Midbrain (tissue), 1 donor: ENCODE data around the gene GANC.
"Not testable (repeated sequence)": the region's sequence is repeated elsewhere in the genome, so short reads cannot be mapped to it uniquely, and the experiment has no call there.

Source experiments
- DNase-seq: peaks from one replicate; lab custom pipeline; 2025; lab: John Stamatoyannopoulos, UW

Gene GANC

GRCh38 chr15:42284551-42284950 lies 11.6 kb downstream of the GANC start:
- no peak for DNase-seq

- DNase-seq: no peak
Observed at GRCh38 chr15:42285034-42285433, 12.0 kb downstream of the GANC start.

GRCh38 chr15:42286445-42287029 lies 13.5 kb downstream of the GANC start:
- no peak for DNase-seq

GRCh38 chr15:42287931-42288330 lies 14.9 kb downstream of the GANC start:
- no peak for DNase-seq

- no peak for DNase-seq
Observed at GRCh38 chr15:42289166-42289565, 16.2 kb downstream of the GANC start.

- not testable (repeated sequence) for DNase-seq
Observed at GRCh38 chr15:42301004-42301403, 28.0 kb downstream of the GANC start.

GRCh38 chr15:42306681-42307080 lies 33.7 kb downstream of the GANC start:
- DNase-seq: no peak

GRCh38 chr15:42313463-42313862 lies 40.5 kb downstream of the GANC start:
- no peak for DNase-seq

GRCh38 chr15:42314818-42315217 lies 41.8 kb downstream of the GANC start:
- no peak for DNase-seq

GRCh38 chr15:42315521-42315920 lies 42.5 kb downstream of the GANC start:
- DNase-seq: no peak

- DNase-seq: not testable (repeated sequence)
Observed at GRCh38 chr15:42316282-42316805, 43.3 kb downstream of the GANC start.

- no peak for DNase-seq
Observed at GRCh38 chr15:42319206-42319605, 46.2 kb downstream of the GANC start.

- no peak for DNase-seq
Observed at GRCh38 chr15:42324308-42324707, 51.3 kb downstream of the GANC start.

GRCh38 chr15:42329161-42329560 lies 56.2 kb downstream of the GANC start:
- DNase-seq: no peak

GRCh38 chr15:42329992-42330391 lies 57.0 kb downstream of the GANC start:
- no peak for DNase-seq

GRCh38 chr15:42331235-42331634 lies 58.2 kb downstream of the GANC start:
- no peak for DNase-seq

GRCh38 chr15:42332331-42332730 lies 59.3 kb downstream of the GANC start:
- no peak for DNase-seq

- no peak for DNase-seq
Observed at GRCh38 chr15:42335074-42335473, 62.1 kb downstream of the GANC start.

GRCh38 chr15:42336650-42337049 lies 63.6 kb downstream of the GANC start:
- DNase-seq: not testable (repeated sequence)

GRCh38 chr15:42337104-42337503 lies 64.1 kb downstream of the GANC start:
- DNase-seq: not testable (repeated sequence)

GRCh38 chr15:42338500-42338899 lies 65.5 kb downstream of the GANC start:
- no peak for DNase-seq

- no peak for DNase-seq
Observed at GRCh38 chr15:42343596-42344232, 70.7 kb downstream of the GANC start.

- DNase-seq: no peak
Observed at GRCh38 chr15:42344763-42345162, 71.8 kb downstream of the GANC start.

GRCh38 chr15:42345504-42345903 lies 72.5 kb downstream of the GANC start:
- no peak for DNase-seq
